GM06990 (cell line): ENCODE data around the gene TEX53.

ENCODE experiments used
- DNase-seq: peaks from one replicate; pipeline ENCODE4 v3.0.0-alpha.2; 2011; ENCODE audit not compliant: insufficient read length; ENCODE audit errors: extremely low read depth
- H3K27me3 ChIP-seq: replicated peaks from 2 replicates; pipeline ENCODE4 v1.6.0; 2011; ENCODE audit warnings: low read length; ENCODE audit not compliant: control insufficient read depth, insufficient read depth
- H3K36me3 ChIP-seq: 2 replicates; pipeline ENCODE4 v1.5.1; 2011; ENCODE audit warnings: low read length; ENCODE audit not compliant: control insufficient read depth, insufficient read depth
- H3K4me3 ChIP-seq: replicated peaks from 2 replicates; pipeline ENCODE4 v1.5.1; 2011; ENCODE audit warnings: low read depth, mild to moderate bottlenecking, control low read depth, low read length
- TF ChIP-seq, protein P1 (sequence below): IDR thresholded peaks from 2 replicates; pipeline ENCODE4 v1.5.1; 2011; ENCODE audit warnings: low read length, control low read depth, mild to moderate bottlenecking, inconsistent platforms; ENCODE audit not compliant: insufficient read depth, poor library complexity, severe bottlenecking

TEX53 gene

DNA sequence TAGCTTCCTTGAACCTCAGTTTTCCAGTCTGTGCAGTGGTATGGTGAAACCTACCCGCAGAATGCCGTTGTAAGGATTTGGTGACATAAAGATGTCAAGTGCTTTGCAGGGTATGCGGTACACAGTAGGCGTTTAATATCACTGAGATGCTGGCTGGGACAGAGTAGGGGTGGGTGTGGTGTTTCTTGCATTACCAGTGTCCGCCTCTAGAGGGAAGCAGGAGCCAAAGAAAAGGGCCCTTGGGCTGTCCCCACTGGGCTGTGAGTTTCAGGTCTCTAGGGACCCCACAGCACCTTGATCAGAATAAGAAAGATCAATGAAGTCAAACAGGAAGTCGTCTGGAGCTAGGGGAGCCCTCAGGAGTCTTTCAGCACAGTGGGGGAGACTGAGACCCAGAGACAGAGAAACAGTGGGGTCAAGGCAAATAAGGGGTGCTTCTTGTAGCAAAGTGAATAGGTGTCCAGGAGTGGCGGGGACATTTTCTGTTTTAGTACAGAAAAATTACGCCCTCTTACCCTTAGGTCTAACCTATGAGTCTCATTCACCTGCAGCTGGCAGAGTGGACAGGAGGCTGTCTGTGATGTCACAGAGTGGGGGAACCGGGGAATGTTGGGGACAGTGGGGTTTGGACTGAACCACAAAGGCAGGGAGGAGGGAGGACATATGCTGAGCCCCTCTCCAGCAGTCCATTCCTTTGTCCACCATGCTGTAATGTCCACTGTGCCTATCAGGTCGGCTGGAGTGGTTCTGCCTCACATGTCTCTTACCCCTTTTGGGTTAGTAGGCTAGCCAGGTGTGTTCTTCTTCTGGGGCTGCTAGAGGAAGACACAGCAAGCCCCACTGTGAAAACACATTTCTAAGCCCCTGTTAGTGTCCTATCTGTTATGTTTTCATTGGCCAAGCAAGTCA lies 4.7 kb upstream of the TEX53 start:
- Histone ChIP-seq H3K4me3 (no peak overlapping the region), H3K36me3 (no peaks in the 10 kb centered on the region), H3K27me3 (no peaks in the 10 kb centered on the region; the same call in 1 of the 2 replicates)
- TF ChIP-seq, protein P1, sequence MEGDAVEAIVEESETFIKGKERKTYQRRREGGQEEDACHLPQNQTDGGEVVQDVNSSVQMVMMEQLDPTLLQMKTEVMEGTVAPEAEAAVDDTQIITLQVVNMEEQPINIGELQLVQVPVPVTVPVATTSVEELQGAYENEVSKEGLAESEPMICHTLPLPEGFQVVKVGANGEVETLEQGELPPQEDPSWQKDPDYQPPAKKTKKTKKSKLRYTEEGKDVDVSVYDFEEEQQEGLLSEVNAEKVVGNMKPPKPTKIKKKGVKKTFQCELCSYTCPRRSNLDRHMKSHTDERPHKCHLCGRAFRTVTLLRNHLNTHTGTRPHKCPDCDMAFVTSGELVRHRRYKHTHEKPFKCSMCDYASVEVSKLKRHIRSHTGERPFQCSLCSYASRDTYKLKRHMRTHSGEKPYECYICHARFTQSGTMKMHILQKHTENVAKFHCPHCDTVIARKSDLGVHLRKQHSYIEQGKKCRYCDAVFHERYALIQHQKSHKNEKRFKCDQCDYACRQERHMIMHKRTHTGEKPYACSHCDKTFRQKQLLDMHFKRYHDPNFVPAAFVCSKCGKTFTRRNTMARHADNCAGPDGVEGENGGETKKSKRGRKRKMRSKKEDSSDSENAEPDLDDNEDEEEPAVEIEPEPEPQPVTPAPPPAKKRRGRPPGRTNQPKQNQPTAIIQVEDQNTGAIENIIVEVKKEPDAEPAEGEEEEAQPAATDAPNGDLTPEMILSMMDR, result peak; percentile 87
- peak; percentile 14 for DNase-seq

DNA sequence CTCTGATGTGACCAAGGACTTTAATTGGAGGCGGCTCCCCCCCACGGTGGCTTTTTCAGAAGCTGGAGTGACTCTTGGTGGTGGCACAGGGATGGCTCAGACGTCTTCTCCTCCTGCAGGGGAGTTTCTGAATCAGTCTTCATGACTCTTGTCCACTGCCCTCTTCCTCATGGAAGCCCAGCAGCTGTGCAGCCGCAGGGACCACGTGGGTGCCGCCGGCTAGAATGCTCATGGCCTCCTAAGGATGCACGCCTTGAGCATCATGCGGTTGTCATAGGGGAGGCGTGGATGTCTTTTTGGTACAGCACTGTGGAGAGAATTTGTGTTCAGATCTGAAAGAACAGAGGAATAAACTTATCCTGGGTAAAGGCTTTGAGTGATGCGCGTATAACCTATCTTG lies 1.3 kb downstream of the TEX53 start:
- no peaks in the 10 kb centered on the region; the same call in 1 of the 2 replicates for H3K27me3 ChIP-seq
- TF ChIP-seq, protein P1, result no peak
- H3K4me3 ChIP-seq, result no peak overlapping the region
- no peak for DNase-seq
- no peaks in the 10 kb centered on the region for H3K36me3 ChIP-seq

DNA sequence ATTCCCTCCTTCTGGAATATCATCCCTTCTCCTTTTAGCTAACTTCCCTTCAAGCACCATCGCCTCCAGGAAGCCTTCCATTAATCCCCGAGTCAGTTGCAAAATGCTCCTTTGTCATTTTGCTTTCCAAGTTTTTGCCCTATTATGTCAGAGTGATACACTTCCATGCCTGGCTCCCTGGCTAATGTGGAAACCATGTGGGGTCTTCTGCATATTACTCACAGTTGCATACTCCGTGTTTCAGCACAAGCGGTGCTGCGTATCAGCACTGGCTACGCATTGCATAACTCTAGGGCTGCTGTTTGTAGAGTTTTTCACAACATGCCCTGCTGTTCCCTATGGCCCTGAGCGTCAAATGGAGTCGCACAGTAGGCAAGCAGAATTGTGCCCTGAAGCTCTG lies 1.9 kb downstream of the TEX53 start:
- H3K36me3 ChIP-seq, result no peaks in the 10 kb centered on the region
- H3K4me3 ChIP-seq, result no peak overlapping the region
- TF ChIP-seq, protein P1, result no peak
- H3K27me3 ChIP-seq, result no peaks in the 10 kb centered on the region
- no peak for DNase-seq

GRCh38 chr9:114653556-114654159 lies 3.9 kb downstream of the TEX53 start:
- DNase-seq, result no peak
- TF ChIP-seq, protein P1, result peak; percentile 90
- H3K27me3 ChIP-seq, result no peaks in the 10 kb centered on the region
- H3K4me3 ChIP-seq, result no peak overlapping the region
- H3K36me3 ChIP-seq, result no peaks in the 10 kb centered on the region

DNA sequence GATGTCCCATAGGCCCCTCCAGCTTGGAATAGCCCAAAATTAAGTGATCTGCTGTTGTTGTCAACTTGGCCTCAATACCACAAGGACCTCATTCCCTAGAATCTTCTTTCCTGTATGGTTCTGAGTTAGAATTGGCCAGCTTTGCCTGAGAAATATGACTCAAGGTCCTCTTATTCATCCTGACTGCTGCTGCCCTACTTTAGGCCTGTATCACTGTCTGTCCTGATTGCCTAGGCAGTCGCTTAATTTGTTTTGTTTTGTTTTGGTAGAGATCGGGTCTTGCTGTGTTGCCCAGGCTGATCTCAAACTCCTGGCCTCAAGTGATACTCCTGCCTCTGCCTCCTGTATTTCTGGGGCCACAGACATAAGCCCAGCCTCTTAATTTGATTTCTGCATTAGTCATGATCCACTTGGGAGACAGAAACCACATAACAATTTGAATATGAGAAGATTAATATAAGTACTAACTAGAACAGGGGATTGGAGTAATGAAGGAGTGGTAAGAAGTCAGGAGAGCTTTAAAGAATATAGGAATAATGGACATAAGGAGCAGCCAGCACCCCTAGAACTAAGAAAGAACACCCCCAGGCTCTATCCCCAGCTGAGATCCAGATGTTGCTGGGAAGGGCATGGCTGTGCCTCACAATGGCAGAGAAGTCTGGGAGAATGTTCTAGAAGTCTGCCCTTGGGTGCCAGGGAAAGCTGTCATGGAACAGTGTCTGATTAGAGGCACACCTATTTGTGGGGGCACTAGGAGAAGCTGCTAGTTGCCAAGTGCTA lies 4.6 kb downstream of the TEX53 start:
- H3K4me3 ChIP-seq, result no peak overlapping the region
- TF ChIP-seq, protein P1, result no peak
- peak; percentile 21 for DNase-seq
- H3K36me3 ChIP-seq, result no peaks in the 10 kb centered on the region
- H3K27me3 ChIP-seq, result no peaks in the 10 kb centered on the region
